Skeletal muscle tissue (tissue), 4 donors: ENCODE measurements around the gene AFF3. TPM values are rescaled to one million over a fixed set of nuclear protein-coding genes. Genes with fewer than 3 reads are reported as not detected.
"Not testable (repeated sequence)": the region's sequence is repeated elsewhere in the genome, so short reads cannot be mapped to it uniquely, and the experiment has no call there.

Experiments used
- H3K27ac ChIP-seq: one replicate; pipeline ENCODE4 v1.7.0; 2013; ENCODE audit warnings: mild to moderate bottlenecking, low read depth, low read length, inconsistent platforms
- H3K27me3 ChIP-seq, 3 donors: one replicate each; pipeline ENCODE4 v1.7.0; 2013; ENCODE audit warnings: low read length in 3 of 3; ENCODE audit not compliant: control insufficient read depth in 3 of 3, insufficient read depth in 3 of 3
- H3K36me3 ChIP-seq, 3 donors: one replicate each; pipeline ENCODE4 v1.7.0; 2013; ENCODE audit warnings: low read length in 3 of 3; ENCODE audit not compliant: control insufficient read depth in 3 of 3, insufficient read depth in 3 of 3
- H3K4me1 ChIP-seq, 3 donors: one replicate each; pipeline ENCODE4 v1.7.0; 2013; ENCODE audit warnings: low read length in 3 of 3, mild to moderate bottlenecking in 3 of 3; ENCODE audit not compliant: control insufficient read depth in 3 of 3, insufficient read depth in 3 of 3
- H3K4me3 ChIP-seq, 3 donors: one replicate each; pipeline ENCODE4 v1.7.0; 2013; ENCODE audit warnings: low read length in 3 of 3
- H3K9ac ChIP-seq, 3 donors: one replicate each; pipeline ENCODE4 v1.7.0; 2013; ENCODE audit warnings: low read length in 3 of 3, mild to moderate bottlenecking in 3 of 3, moderate library complexity in 2 of 3, low read depth in 1 of 3
- H3K9me3 ChIP-seq, 3 donors: one replicate each; pipeline ENCODE4 v1.7.0; 2013; ENCODE audit warnings: low read length in 3 of 3; ENCODE audit not compliant: control insufficient read depth in 3 of 3
- total RNA-seq: library from RNA; depleted of rRNA; stranded (reverse); fragments of >200 nt; gene quantifications from one replicate; pipeline ENCODE4 v1.2.3, GENCODE V29; 2014
- donor health status: Osteomylitis.

Gene AFF3
- total RNA-seq, 1 donor from 2014 or later, result 8.4 TPM

- H3K4me3 ChIP-seq, result no peak overlapping the region
Measured at GRCh38 chr2:100178864-100179263, 36.5 kb upstream of the AFF3 start.

GRCh38 chr2:100178085-100178788, 35.8 kb upstream of the AFF3 start:
- H3K9me3 ChIP-seq, result no peaks in the 10 kb centered on the region
- H3K4me3 ChIP-seq, result no peak overlapping the region
- H3K9ac ChIP-seq, result no peak overlapping the region
- no peak overlapping the region for H3K27ac ChIP-seq
- H3K27me3 ChIP-seq, result no peaks in the 10 kb centered on the region
- H3K36me3 ChIP-seq, result no peaks in the 10 kb centered on the region
- no peaks in the 10 kb centered on the region for H3K4me1 ChIP-seq

More at GRCh38 chr2:100178864-100179263, 36.5 kb upstream of the AFF3 start:
- H3K9me3 ChIP-seq, result no peaks in the 10 kb centered on the region
- no peak overlapping the region for H3K9ac ChIP-seq
- H3K4me1 ChIP-seq, result no peaks in the 10 kb centered on the region
- H3K27ac ChIP-seq, result no peak overlapping the region
- no peaks in the 10 kb centered on the region for H3K36me3 ChIP-seq
- no peaks in the 10 kb centered on the region for H3K27me3 ChIP-seq

- Histone ChIP-seq H3K4me1 (no peaks in the 10 kb centered on the region), H3K4me3 (no peak overlapping the region), H3K9me3 (no peaks in the 10 kb centered on the region), H3K27ac (no peak overlapping the region), H3K9ac (no peak overlapping the region), H3K27me3 (no peaks in the 10 kb centered on the region), H3K36me3 (no peaks in the 10 kb centered on the region)
Measured at GRCh38 chr2:100176925-100177324, 34.5 kb upstream of the AFF3 start.

- Histone ChIP-seq H3K9ac (no peak overlapping the region), H3K27me3 (no peaks in the 10 kb centered on the region), H3K27ac (no peak overlapping the region), H3K36me3 (no peaks in the 10 kb centered on the region), H3K9me3 (no peaks in the 10 kb centered on the region), H3K4me3 (no peak overlapping the region), H3K4me1 (no peaks in the 10 kb centered on the region)
Measured at GRCh38 chr2:100174026-100174431, 31.6 kb upstream of the AFF3 start.

- Histone ChIP-seq H3K9ac (no peak overlapping the region), H3K4me1 (no peaks in the 10 kb centered on the region)
Measured at GRCh38 chr2:100166701-100167100, 24.3 kb upstream of the AFF3 start.

GRCh38 chr2:100163605-100164004, 21.2 kb upstream of the AFF3 start:
- H3K9me3 ChIP-seq, result no peaks in the 10 kb centered on the region
- H3K4me1 ChIP-seq, result no peaks in the 10 kb centered on the region
- no peak overlapping the region for H3K27ac ChIP-seq
- no peaks in the 10 kb centered on the region for H3K27me3 ChIP-seq
- H3K36me3 ChIP-seq, result no peaks in the 10 kb centered on the region
- no peak overlapping the region for H3K4me3 ChIP-seq
- H3K9ac ChIP-seq, result no peak overlapping the region

More at GRCh38 chr2:100166701-100167100, 24.3 kb upstream of the AFF3 start:
- Histone ChIP-seq H3K27ac (no peak overlapping the region), H3K27me3 (no peaks in the 10 kb centered on the region), H3K4me3 (no peak overlapping the region), H3K36me3 (no peaks in the 10 kb centered on the region), H3K9me3 (no peaks in the 10 kb centered on the region)

- Histone ChIP-seq H3K4me1 (no peaks in the 10 kb centered on the region), H3K27ac (no peak overlapping the region), H3K4me3 (no peak overlapping the region), H3K36me3 (no peaks in the 10 kb centered on the region), H3K27me3 (no peaks in the 10 kb centered on the region), H3K9me3 (no peaks in the 10 kb centered on the region), H3K9ac (no peak overlapping the region)
Measured at GRCh38 chr2:100161945-100162620, 19.7 kb upstream of the AFF3 start.

- no peaks in the 10 kb centered on the region for H3K4me1 ChIP-seq
- no peaks in the 10 kb centered on the region for H3K27me3 ChIP-seq
- H3K9me3 ChIP-seq, result no peaks in the 10 kb centered on the region
- no peak overlapping the region for H3K27ac ChIP-seq
- no peaks in the 10 kb centered on the region for H3K36me3 ChIP-seq
- no peak overlapping the region for H3K4me3 ChIP-seq
- no peak overlapping the region for H3K9ac ChIP-seq
Measured at GRCh38 chr2:100160396-100160795, 18.0 kb upstream of the AFF3 start.

- not testable (repeated sequence) for H3K9ac ChIP-seq, H3K27ac ChIP-seq, H3K4me1 ChIP-seq, H3K9me3 ChIP-seq, H3K36me3 ChIP-seq, H3K27me3 ChIP-seq, H3K4me3 ChIP-seq
Measured at GRCh38 chr2:100151832-100152231, 9.4 kb upstream of the AFF3 start.

GRCh38 chr2:100151310-100151709, 8.9 kb upstream of the AFF3 start:
- Histone ChIP-seq H3K27me3 (no peaks in the 10 kb centered on the region), H3K4me3 (no peak overlapping the region), H3K9me3 (peaks cover 0 to 5% (median 4%) of the 10 kb centered on the region in 3 donors), H3K4me1 (no peaks in the 10 kb centered on the region), H3K27ac (no peak overlapping the region), H3K9ac (no peak overlapping the region), H3K36me3 (no peaks in the 10 kb centered on the region)
